Hematopoietic multipotent progenitor cell treated with erythropoietin and hydrocortisone succinate and interleukin-3 and kit ligand, for 8 days (in vitro differentiated cells): Measurements from ENCODE around the gene RAB26.
"Not testable (repeated sequence)": the region's sequence is repeated elsewhere in the genome, so short reads cannot be mapped to it uniquely, and the experiment has no call there.

Experiments used
- DNase-seq: peaks from one replicate; pipeline ENCODE4 v3.0.0-alpha.2; 2015

RAB26 gene

GRCh38 chr16:2147981-2148671 is at the start of gene RAB26:
Gene RAB26 (plus strand): TSS chr16:2148625. CDS start chr16:2148784, 159 bp downstream.
- peak; percentile 68 for DNase-seq

GRCh38 chr16:2101581-2101980 is 46.8 kb upstream of the RAB26 start:
- not testable (repeated sequence) for DNase-seq

GRCh38 chr16:2102471-2102870 is 46.0 kb upstream of the RAB26 start:
- DNase-seq, result no peak

DNA sequence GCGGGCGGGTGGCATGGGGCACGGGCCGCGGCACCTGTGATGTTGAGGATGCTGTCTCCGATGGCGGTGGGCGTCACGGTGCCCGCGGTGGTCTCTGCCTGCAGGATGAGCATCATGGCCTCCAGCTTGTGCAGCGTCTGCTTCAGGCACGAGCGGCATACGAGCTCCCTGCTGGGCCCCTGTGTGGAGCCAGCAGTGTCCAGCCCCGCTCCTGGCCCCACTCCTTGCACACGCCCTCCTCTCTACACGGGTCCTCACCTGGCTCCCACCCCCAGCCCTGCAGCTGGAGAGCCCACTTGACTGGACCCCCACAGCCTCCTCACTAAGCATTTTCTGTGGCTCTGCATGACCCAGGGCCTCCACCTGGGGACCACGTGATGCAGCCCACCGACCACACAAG is 44.0 kb upstream of the RAB26 start:
- not testable (repeated sequence) for DNase-seq

- DNase-seq, result not testable (repeated sequence)
Observed at GRCh38 chr16:2105291-2105690, 43.1 kb upstream of the RAB26 start.

GRCh38 chr16:2105769-2106168 is 42.7 kb upstream of the RAB26 start:
- DNase-seq, result not testable (repeated sequence)

- DNase-seq, result not testable (repeated sequence)
Observed at GRCh38 chr16:2106211-2106610, 42.2 kb upstream of the RAB26 start.

- DNase-seq, result not testable (repeated sequence)
Observed at GRCh38 chr16:2107121-2107790, 41.2 kb upstream of the RAB26 start.

DNA sequence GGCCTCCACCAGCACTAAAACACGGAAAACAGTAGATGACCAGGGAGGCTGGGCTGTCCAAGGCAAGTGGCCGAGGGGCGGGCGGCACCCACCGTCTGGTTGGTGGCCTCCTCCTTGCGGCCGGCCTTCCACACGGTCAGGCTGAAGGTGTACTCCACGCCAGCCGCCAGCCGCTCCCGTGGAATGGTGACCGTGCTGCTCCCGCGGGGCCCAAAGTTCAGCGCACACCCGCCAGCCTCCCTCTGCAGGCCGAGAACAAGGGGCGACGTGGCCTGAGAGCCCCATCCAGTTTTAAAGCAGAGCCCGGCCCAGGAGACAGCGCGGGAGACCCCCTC is 40.7 kb upstream of the RAB26 start:
- DNase-seq, result not testable (repeated sequence)

GRCh38 chr16:2108446-2109270 is 39.8 kb upstream of the RAB26 start:
- not testable (repeated sequence) for DNase-seq

DNA sequence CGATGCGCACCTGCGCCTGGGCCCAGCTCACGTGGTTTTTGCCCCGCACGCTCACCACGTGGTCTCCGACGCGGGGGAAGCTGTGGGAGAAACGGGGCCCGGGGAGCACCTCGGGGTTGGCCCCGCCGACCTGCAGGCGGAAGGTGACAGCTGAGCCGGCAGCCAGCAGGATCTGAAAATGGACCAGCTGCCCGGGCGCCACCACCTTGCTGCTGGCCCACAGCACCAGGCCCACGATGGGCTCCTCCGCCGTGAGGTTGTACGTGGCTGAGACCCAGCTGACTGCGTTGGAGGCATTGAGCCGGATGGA is 39.2 kb upstream of the RAB26 start:
- not testable (repeated sequence) for DNase-seq

DNA sequence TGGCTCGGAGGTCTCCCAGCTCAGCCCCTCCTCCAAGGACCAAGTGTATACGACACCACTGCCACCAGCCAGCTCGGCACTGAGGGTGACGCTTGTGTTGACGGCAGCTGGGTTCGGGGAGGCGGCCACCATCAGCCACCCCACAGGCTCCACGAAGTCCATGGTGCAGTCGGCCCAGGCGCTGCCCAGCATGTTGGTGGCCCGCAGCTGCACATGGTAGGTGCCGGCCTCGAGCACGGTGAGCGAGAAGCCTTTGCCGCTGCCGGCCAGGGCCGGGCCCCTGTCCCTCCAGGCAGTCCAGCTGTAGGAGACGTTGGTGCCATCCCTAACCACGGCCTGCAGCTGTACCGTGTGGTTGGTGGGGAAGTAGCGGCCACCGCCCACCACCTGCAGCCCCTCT is 38.6 kb upstream of the RAB26 start:
- not testable (repeated sequence) for DNase-seq

GRCh38 chr16:2110332-2111008 is 38.0 kb upstream of the RAB26 start:
- DNase-seq, result not testable (repeated sequence)

DNA sequence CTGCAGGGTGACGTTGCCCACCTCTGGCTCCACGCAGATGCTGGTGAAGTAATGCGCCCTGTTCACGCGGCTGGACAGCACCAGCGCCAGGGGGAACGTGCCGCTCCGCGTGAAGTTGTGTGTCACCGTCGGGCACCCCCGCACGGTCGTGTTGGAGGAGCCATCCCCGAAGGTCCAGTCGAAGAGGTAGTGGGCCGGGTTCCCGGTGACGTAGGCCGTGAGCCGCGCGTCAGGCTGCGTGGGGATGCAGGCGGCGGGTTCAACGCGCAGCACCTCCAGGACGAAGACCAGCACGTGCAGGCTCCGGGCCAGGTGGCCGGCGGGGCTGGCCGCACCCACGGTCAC is 37.4 kb upstream of the RAB26 start:
- DNase-seq, result not testable (repeated sequence)

GRCh38 chr16:2111412-2112335 is 36.8 kb upstream of the RAB26 start:
- not testable (repeated sequence) for DNase-seq

DNA sequence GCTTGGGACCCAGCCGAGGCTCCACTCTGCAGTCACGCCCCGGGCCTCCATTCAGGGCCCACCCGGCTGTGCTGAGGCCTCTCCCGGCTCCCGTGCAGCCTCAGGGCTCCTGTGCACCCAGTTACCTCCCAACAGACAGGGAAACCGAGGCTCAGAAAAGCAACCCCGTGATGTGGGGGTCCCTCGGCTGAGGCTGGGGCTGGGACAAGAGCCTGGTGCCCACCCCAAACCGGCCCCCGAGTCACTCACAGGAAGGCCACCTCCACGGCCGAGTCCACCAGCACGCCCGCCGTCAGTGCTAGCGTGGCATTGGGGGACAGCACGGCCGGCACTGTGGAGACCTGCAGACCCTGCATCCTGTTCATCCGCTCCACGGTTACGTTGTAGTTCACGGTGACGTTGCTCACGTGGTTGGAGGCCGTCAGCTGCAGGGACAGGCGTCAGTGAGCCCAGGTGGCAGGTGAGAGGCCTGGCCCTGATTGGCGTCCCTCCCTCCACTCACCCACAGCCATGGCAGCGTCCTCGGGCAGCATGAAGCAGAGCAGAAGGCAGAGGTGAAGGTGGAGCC is 35.8 kb upstream of the RAB26 start:
- DNase-seq, result not testable (repeated sequence)

GRCh38 chr16:2114225-2114624 is 34.2 kb upstream of the RAB26 start:
- DNase-seq, result not testable (repeated sequence)

DNA sequence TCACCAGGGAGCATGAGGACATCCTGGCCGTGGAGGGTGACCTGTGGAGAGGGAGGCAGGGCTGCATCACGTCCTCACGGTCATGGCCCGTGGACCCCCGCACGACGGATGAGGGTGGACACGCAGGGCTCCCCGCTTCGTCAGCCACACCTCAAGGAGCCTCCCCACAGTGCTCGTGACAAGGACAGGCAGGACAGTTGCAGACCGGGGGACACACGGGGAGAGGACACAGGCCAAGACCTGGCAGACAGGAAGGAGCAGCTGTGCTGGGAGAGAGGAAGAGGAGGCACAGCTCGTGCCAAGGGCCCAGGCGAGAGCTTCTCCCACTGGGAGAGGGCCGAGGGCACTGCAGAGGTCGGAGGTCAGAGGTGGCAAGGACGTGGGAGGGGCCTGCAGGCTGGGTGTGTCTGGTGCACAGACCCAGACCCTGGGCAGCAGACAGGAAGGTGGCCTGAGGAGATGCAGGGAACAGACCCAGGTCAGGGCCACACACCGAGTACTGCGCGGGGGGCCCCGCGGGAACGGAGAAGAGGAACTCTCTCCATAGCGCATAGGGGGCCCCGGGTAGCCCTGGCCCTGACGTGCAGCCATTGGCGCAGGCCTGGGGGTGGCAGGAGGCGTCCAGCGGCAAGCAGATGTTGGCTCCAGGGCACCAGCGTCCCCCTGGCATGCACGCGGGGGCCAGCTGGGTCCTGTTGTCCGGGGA is 33.4 kb upstream of the RAB26 start:
- DNase-seq, result not testable (repeated sequence)

GRCh38 chr16:2115591-2115973 is 32.8 kb upstream of the RAB26 start:
- no peak for DNase-seq

DNA sequence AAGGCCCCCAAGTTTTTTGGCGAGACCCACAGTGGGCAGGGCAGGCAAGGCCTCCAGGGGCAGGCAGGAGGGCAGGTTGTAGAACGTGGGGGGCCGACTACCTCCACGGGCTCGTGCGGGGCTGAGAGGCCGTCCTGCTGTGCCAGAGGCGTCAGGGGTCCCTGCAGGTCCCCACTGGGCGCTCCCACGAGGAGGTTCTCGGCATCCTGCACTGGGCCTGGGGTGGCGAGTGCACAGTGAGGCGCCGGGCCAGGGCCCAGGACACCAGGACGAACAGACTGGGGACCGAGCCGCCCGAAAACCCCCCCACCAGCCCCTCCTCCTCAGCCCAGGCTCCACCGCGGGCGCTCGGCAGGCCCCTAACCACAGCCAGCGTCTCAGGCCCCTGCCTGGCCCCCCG is 32.0 kb upstream of the RAB26 start:
- DNase-seq, result not testable (repeated sequence)

DNA sequence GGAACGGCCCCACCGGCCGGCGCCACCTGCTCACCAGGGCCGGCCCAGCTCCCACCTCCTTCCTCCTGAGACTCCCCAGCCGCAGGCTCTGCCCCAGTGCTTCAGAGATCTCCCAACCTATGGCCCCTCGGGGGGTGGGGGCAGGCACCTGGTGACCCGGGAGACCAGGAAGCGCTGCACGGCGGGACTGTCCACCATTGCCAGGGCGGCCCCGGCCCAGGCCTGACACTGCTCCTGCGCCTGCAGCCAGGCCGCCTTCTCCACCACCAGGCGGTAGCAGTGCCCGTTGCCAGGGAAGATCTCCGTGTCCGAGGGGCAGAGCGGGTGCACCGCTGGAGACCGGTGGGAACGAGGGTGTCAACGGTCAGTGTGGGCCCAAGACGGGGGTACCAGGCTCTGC is 31.1 kb upstream of the RAB26 start:
- not testable (repeated sequence) for DNase-seq
